HEK293 (cell line): ENCODE results near the gene BCL11B.

ENCODE experiments used
- ATF2 ChIP-seq: fragments of 450-650 bp; formaldehyde crosslinking; IDR thresholded peaks from 2 replicates; pipeline ENCODE4 v1.5.1; 2016; ENCODE audit warnings: missing biosample characterization, missing genetic modification characterization, low read depth
- CTCF ChIP-seq: fragments of 450-650 bp; formaldehyde crosslinking; IDR thresholded peaks from 2 replicates; pipeline ENCODE4 v1.5.1; 2016; ENCODE audit warnings: missing biosample characterization, missing genetic modification characterization
- MYNN ChIP-seq: fragments of 450-650 bp; formaldehyde crosslinking; IDR thresholded peaks from 2 replicates; pipeline ENCODE4 v1.5.1; 2016; ENCODE audit warnings: missing biosample characterization, missing genetic modification characterization, borderline replicate concordance
- YY1 ChIP-seq: fragments of 450-650 bp; formaldehyde crosslinking; IDR thresholded peaks from 2 replicates; pipeline ENCODE4 v1.5.1; 2018; ENCODE audit warnings: missing biosample characterization, missing genetic modification characterization
- ZNF121 ChIP-seq: fragments of 450-650 bp; formaldehyde crosslinking; IDR thresholded peaks from 2 replicates; pipeline ENCODE4 v1.5.1; 2016; ENCODE audit warnings: missing biosample characterization, missing genetic modification characterization
- ZNF335 ChIP-seq: fragments of 450-650 bp; formaldehyde crosslinking; conservative IDR thresholded peaks from 2 replicates; pipeline ENCODE4 v1.5.1; 2016; ENCODE audit warnings: missing biosample characterization, missing genetic modification characterization
- ZNF561 ChIP-seq: fragments of 450-650 bp; IDR thresholded peaks from 2 replicates; pipeline ENCODE4 v1.5.1; 2018; ENCODE audit warnings: missing biosample characterization, missing genetic modification characterization, borderline replicate concordance
- TF ChIP-seq, protein P1 (sequence below): fragments of 450-650 bp; formaldehyde crosslinking; IDR thresholded peaks from 2 replicates; pipeline ENCODE4 v1.5.1; 2016; ENCODE audit warnings: missing biosample characterization, missing genetic modification characterization

GRCh38 chr14:99131632-99132271, 140.2 kb downstream of the BCL11B start:
- TF ChIP-seq ZNF561 (tag by site-specific recombination) = no peak
- TF ChIP-seq CTCF (tag by site-specific recombination) = no peak
- TF ChIP-seq MYNN (tag by site-specific recombination) = no peak
- no peak for TF ChIP-seq ATF2
- TF ChIP-seq, protein P1, sequence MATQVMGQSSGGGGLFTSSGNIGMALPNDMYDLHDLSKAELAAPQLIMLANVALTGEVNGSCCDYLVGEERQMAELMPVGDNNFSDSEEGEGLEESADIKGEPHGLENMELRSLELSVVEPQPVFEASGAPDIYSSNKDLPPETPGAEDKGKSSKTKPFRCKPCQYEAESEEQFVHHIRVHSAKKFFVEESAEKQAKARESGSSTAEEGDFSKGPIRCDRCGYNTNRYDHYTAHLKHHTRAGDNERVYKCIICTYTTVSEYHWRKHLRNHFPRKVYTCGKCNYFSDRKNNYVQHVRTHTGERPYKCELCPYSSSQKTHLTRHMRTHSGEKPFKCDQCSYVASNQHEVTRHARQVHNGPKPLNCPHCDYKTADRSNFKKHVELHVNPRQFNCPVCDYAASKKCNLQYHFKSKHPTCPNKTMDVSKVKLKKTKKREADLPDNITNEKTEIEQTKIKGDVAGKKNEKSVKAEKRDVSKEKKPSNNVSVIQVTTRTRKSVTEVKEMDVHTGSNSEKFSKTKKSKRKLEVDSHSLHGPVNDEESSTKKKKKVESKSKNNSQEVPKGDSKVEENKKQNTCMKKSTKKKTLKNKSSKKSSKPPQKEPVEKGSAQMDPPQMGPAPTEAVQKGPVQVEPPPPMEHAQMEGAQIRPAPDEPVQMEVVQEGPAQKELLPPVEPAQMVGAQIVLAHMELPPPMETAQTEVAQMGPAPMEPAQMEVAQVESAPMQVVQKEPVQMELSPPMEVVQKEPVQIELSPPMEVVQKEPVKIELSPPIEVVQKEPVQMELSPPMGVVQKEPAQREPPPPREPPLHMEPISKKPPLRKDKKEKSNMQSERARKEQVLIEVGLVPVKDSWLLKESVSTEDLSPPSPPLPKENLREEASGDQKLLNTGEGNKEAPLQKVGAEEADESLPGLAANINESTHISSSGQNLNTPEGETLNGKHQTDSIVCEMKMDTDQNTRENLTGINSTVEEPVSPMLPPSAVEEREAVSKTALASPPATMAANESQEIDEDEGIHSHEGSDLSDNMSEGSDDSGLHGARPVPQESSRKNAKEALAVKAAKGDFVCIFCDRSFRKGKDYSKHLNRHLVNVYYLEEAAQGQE (tag by site-specific recombination) = no peak
- TF ChIP-seq YY1 (tag by site-specific recombination) = no peak
- no peak for TF ChIP-seq ZNF335
- TF ChIP-seq ZNF121 (tag by site-specific recombination) = no peak
